ENCODE data around the gene GSAP. TPM values are rescaled to one million over a fixed set of nuclear protein-coding genes. Genes with fewer than 3 reads are reported as not detected.

GSAP gene
- total RNA-seq, 2 experiments from 2014 or later, result 0.55 TPM; not detected in 1

DNA sequence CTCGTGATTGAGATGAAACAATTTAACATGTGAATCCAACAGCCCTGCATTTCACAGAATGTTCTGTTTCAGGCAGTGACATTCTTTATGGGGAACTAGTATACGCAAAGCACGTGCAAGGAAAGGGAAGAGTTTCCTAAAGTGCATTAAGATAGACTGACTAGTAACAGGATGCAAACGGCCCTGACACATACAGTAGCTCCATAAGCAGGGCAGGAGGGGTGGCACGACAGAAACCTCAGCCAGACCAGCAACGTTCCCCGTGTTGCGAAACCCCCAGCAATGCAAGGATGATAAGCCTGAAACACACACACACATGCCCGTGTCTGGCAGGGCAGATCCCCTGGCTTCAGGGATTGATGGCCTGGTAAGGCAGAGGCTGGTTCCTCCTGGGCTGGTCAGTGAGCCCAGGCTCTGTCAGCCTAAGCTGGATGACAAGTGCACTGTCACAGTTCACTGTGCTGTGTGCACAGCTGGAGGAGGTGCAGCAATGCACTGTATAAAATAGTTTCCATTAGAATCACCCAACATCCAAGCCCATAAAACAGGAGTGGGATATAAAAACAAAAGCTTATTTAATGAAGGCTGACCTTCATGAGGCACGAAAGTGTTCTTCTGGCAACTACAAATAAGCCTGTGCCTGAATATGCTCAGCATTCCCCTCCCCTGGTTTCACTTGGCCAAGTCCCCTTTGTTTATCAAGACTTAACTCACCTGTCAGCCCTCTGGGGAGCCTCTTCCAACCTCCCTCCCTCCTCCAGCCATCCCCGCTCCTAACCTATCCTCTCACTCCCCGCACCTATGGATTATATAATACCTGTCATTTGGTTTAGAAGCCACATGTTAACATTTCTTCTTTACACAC, 88.8 kb downstream of the GSAP start:
- no peak for TF ChIP-seq EZH2phosphoT487 (IDR thresholded peaks at IDR 0.05; ENCODE audit: borderline replicate concordance, low read depth, low read length)
- no peaks in the 10 kb centered on the region for H3K9me3 ChIP-seq (ENCODE audit: low read length)
- no peaks in the 10 kb centered on the region for H4K20me1 ChIP-seq (ENCODE audit: insufficient read depth, low read length)
- no peak overlapping the region for H2AFZ ChIP-seq (ENCODE audit: low read length)
- H3K36me3 ChIP-seq (ENCODE audit: insufficient read depth, low read length), result no peaks in the 10 kb centered on the region
- no peak for DNase-seq (ENCODE audit: low spot score)
- CTCF ChIA-PET (ENCODE audit: unreplicated experiment), result no interaction called here
- no peak overlapping the region; the same call in 1 of the 2 replicates for H3K4me2 ChIP-seq (ENCODE audit: low read length)
- H3K4me3 ChIP-seq (ENCODE audit: low read depth, low read length, poor library complexity, severe bottlenecking), result no peak overlapping the region
- H3K9me2 ChIP-seq (ENCODE audit: insufficient read depth, low read length), result no peaks in the 10 kb centered on the region
- H3K79me2 ChIP-seq (ENCODE audit: insufficient read depth, low read depth, low read length), result no peaks in the 10 kb centered on the region
- intact Hi-C loops (cut with micrococcal nuclease; ENCODE audit: unreplicated experiment), result no loop called here
- no peak overlapping the region for H3K27ac ChIP-seq (ENCODE audit: low read depth, low read length, poor library complexity, severe bottlenecking)
- peaks cover 10% of the 10 kb centered on the region for H3K4me1 ChIP-seq (ENCODE audit: insufficient read depth, low read length, poor library complexity, severe bottlenecking)
- BruUV-seq (replicated peaks), result no TSS peak
- POLR2A ChIA-PET, result no interaction called here

DNA sequence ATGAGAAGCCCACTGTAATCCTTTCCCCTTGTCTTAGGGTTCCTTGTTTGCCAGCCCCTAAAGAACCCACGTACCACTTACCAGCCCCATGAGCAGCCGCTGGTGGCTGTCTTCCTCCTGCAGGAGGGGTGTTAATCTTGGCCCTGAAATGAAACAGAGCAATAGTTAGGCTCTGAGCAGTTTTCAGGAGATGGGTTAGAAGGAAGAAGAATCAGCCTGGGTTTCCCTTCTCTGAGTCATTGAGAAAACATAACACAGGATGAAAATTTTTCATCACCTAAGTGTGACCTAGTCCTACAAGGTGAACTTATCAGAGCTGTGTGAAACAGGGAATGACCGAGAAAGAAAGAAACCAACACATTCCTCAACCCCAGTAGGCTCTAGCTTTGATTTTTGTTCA, 90.0 kb downstream of the GSAP start:
- CTCF ChIA-PET (ENCODE audit: unreplicated experiment), result no interaction called here
- H3K4me3 ChIP-seq (ENCODE audit: low read depth, low read length, poor library complexity, severe bottlenecking), result no peak overlapping the region
- H3K27ac ChIP-seq (ENCODE audit: low read depth, low read length, poor library complexity, severe bottlenecking), result no peak overlapping the region
- TF ChIP-seq CTCF (conservative IDR thresholded peaks at IDR 0.05; ENCODE audit: low read length), result no peak
- TF ChIP-seq EZH2phosphoT487 (IDR thresholded peaks at IDR 0.05; ENCODE audit: borderline replicate concordance, low read depth, low read length), result no peak
- no peak overlapping the region for H2AFZ ChIP-seq (ENCODE audit: low read length)
- POLR2A ChIA-PET, result no interaction called here
- H4K20me1 ChIP-seq (ENCODE audit: insufficient read depth, low read length), result no peaks in the 10 kb centered on the region
- H3K4me2 ChIP-seq (ENCODE audit: low read length), result no peak overlapping the region
- H3K9me3 ChIP-seq (ENCODE audit: low read length), result no peaks in the 10 kb centered on the region
- intact Hi-C loops (cut with micrococcal nuclease; ENCODE audit: unreplicated experiment), result no loop called here
- peaks cover 7% of the 10 kb centered on the region for H3K4me1 ChIP-seq (ENCODE audit: insufficient read depth, low read length, poor library complexity, severe bottlenecking)
- no peaks in the 10 kb centered on the region for H3K36me3 ChIP-seq (ENCODE audit: insufficient read depth, low read length)
- BruUV-seq (replicated peaks), result no TSS peak
- H3K9me2 ChIP-seq (ENCODE audit: insufficient read depth, low read length), result no peaks in the 10 kb centered on the region
- DNase-seq (ENCODE audit: low spot score), result no peak
- no peaks in the 10 kb centered on the region for H3K79me2 ChIP-seq (ENCODE audit: insufficient read depth, low read depth, low read length)

- TF ChIP-seq CTCF (conservative IDR thresholded peaks at IDR 0.05; ENCODE audit: low read length) (no peak), EZH2phosphoT487 (IDR thresholded peaks at IDR 0.05; ENCODE audit: borderline replicate concordance, low read depth, low read length) (no peak)
- Histone ChIP-seq H3K4me3 (ENCODE audit: low read depth, low read length, poor library complexity, severe bottlenecking) (no peak overlapping the region), H3K79me2 (ENCODE audit: insufficient read depth, low read depth, low read length) (no peaks in the 10 kb centered on the region), H3K9me3 (ENCODE audit: low read length) (no peaks in the 10 kb centered on the region), H3K4me1 (ENCODE audit: insufficient read depth, low read length, poor library complexity, severe bottlenecking) (no peaks in the 10 kb centered on the region), H3K36me3 (ENCODE audit: insufficient read depth, low read length) (no peaks in the 10 kb centered on the region), H3K9me2 (ENCODE audit: insufficient read depth, low read length) (no peaks in the 10 kb centered on the region), H3K4me2 (ENCODE audit: low read length) (no peak overlapping the region), H3K27ac (ENCODE audit: low read depth, low read length, poor library complexity, severe bottlenecking) (no peak overlapping the region), H4K20me1 (ENCODE audit: insufficient read depth, low read length) (no peaks in the 10 kb centered on the region), H2AFZ (ENCODE audit: low read length) (no peak overlapping the region)
- POLR2A ChIA-PET, result no interaction called here
- CTCF ChIA-PET (ENCODE audit: unreplicated experiment), result no interaction called here
- DNase-seq (ENCODE audit: low spot score), result no peak
- intact Hi-C loops (cut with micrococcal nuclease; ENCODE audit: unreplicated experiment), result no loop called here
- BruUV-seq (replicated peaks), result no TSS peak
Observed at GRCh38 chr7:77321300-77321699, 94.8 kb downstream of the GSAP start.

Data from OCI-LY7 (cell line).